ENCODE results near the gene COL8A2. TPM values are rescaled to one million over a fixed set of nuclear protein-coding genes. Genes with fewer than 3 reads are reported as not detected.

COL8A2 gene
- 3.0 and 8.0 TPM in 2 replicates for total RNA-seq

GRCh38 chr1:36125129-36125991 lies at the start of gene COL8A2:
COL8A2 (minus strand) TSS chr1:36125222; CDS start chr1:36100242, 24,980 bp downstream.

GRCh38 chr1:36155408-36156328 lies 30.6 kb upstream of the COL8A2 start, which contains the start of gene MAP7D1:
MAP7D1 (plus strand) TSS chr1:36156160; CDS start chr1:36156418, 258 bp downstream.

GRCh38 chr1:36149237-36149972 lies 24.4 kb upstream of the COL8A2 start, which contains the start of gene TRAPPC3:
TRAPPC3 (minus strand) TSS chr1:36149486; CDS start chr1:36149378, 108 bp downstream.

GRCh38 chr1:36088577-36089392 lies 36.2 kb downstream of the COL8A2 start, which contains the start of gene ADPRS:
ADPRS (plus strand) TSS chr1:36088892; CDS start chr1:36088905, 13 bp downstream.

GRCh38 chr1:36083635-36084496 lies 41.2 kb downstream of the COL8A2 start, which contains the start of gene TEKT2:
TEKT2 (plus strand) TSS chr1:36084094; CDS start chr1:36084922, 828 bp downstream.

Other genes with a start within 250 kb of the COL8A2 start
- gene AGO1, start 242.0 kb downstream of the COL8A2 start, total RNA-seq: 6.9 and 10.1 TPM in 2 replicates
- gene AGO3, start 194.1 kb downstream of the COL8A2 start, total RNA-seq: 8.4 and 11.3 TPM in 2 replicates
- under 0.01 and 0.09 TPM in 2 replicates for gene TEKT2, start 41.1 kb downstream of the COL8A2 start, total RNA-seq
- gene ADPRS, start 36.3 kb downstream of the COL8A2 start, total RNA-seq: 18.7 and 21.0 TPM in 2 replicates
- gene TRAPPC3, start 24.3 kb upstream of the COL8A2 start, total RNA-seq: 70.9 and 72.6 TPM in 2 replicates
- 53.5 and 54.1 TPM in 2 replicates for gene MAP7D1, start 30.9 kb upstream of the COL8A2 start, total RNA-seq
- 43.3 and 72.5 TPM in 2 replicates for gene THRAP3, start 99.2 kb upstream of the COL8A2 start, total RNA-seq
- gene SH3D21, start 181.1 kb upstream of the COL8A2 start, total RNA-seq: 1.5 and 2.5 TPM in 2 replicates
- gene EVA1B, start 198.4 kb upstream of the COL8A2 start, total RNA-seq: 113 and 186 TPM in 2 replicates

All from bronchial smooth muscle cell (primary cell).